Natural killer cell (primary cell): ENCODE results near the gene GLTPD2. TPM values are rescaled to one million over a fixed set of nuclear protein-coding genes. Genes with fewer than 3 reads are reported as not detected.

Experiments used
- ATAC-seq, 3 donors: fragments of 150-1000 bp in 2 of 3; fragments of 200-7000 bp in 1 of 3; cut with Tn5 transposase; 1 replicate in 1 of 3; 2 replicates in 2 of 3; pipeline ENCODE4 v1.10.0; 2021; ENCODE audit warnings: mild to moderate bottlenecking in 2 of 3, moderate library complexity in 2 of 3
- DNase-seq, 2 donors: peaks; one replicate each; pipeline versions ENCODE4 v3.0.0 to v3.0.0-alpha.2; 2013 to 2021; ENCODE audit warnings: mixed read lengths in 1 of 2
- H3K27ac ChIP-seq: one replicate; pipeline ENCODE4 v1.5.1; 2013; ENCODE audit warnings: mild to moderate bottlenecking, low read length
- H3K27me3 ChIP-seq: one replicate; pipeline ENCODE4 v1.6.1; 2013; ENCODE audit warnings: low read length; ENCODE audit not compliant: control insufficient read depth, insufficient read depth
- H3K36me3 ChIP-seq: one replicate; pipeline ENCODE4 v1.6.1; 2013; ENCODE audit warnings: low read length; ENCODE audit not compliant: control insufficient read depth, insufficient read depth
- H3K4me1 ChIP-seq: one replicate; pipeline ENCODE4 v1.6.1; 2013; ENCODE audit warnings: low read length; ENCODE audit not compliant: control insufficient read depth, insufficient read depth
- H3K4me3 ChIP-seq: one replicate; pipeline ENCODE4 v1.5.1; 2013; ENCODE audit warnings: low read length
- H3K9me3 ChIP-seq: one replicate; pipeline ENCODE4 v1.6.1; 2013; ENCODE audit warnings: low read length; ENCODE audit not compliant: control insufficient read depth, insufficient read depth
- H3K27ac Mint-ChIP-seq, 2 donors: one replicate each; pipeline ENCODE4 v1.8.0; 2022; ENCODE audit warnings: mild to moderate bottlenecking in 2 of 2, mixed read lengths in 2 of 2, moderate library complexity in 1 of 2
- H3K27me3 Mint-ChIP-seq, 2 donors: one replicate each; pipeline ENCODE4 v1.8.0; 2022; ENCODE audit warnings: low read depth in 2 of 2, mixed read lengths in 2 of 2
- H3K36me3 Mint-ChIP-seq: one replicate; pipeline ENCODE4 v1.8.0; 2022; ENCODE audit warnings: mixed read lengths
- H3K4me1 Mint-ChIP-seq, 2 donors: one replicate each; pipeline ENCODE4 v1.8.0; 2022; ENCODE audit warnings: mixed read lengths in 2 of 2
- H3K4me3 Mint-ChIP-seq: one replicate; pipeline ENCODE4 v1.8.0; 2022; ENCODE audit warnings: mild to moderate bottlenecking, moderate library complexity, mixed read lengths
- H3K9me3 Mint-ChIP-seq, 2 donors: one replicate each; pipeline ENCODE4 v1.8.0; 2022; ENCODE audit warnings: mixed read lengths in 2 of 2
- CTCF ChIP-seq: fragments of 200-600 bp; IDR thresholded peaks from one replicate; pipeline ENCODE4 v1.8.0; 2022; ENCODE audit warnings: antibody characterized with exemption
- WGBS: methylation state at CpG from one replicate; pipeline ENCODE4 v1.1.7; 2013; ENCODE audit warnings: missing lambda C conversion rate; ENCODE audit not compliant: insufficient coverage; 5-methylcytosine and 5-hydroxymethylcytosine counted together
- intact Hi-C: fragments of 100-400 bp; cut with micrococcal nuclease; formaldehyde crosslinking; loops from one replicate; pipeline ENCODE4 v1.14.2; 2022
- total RNA-seq, 4 donors: library from RNA; stranded (reverse); fragments of 120-200 nt in 1 of 4; gene quantifications; one replicate each; pipeline versions ENCODE4 v1.2.3 to v1.2.4, GENCODE V29; 2013 to 2022

GLTPD2 gene
- total RNA-seq, 3 donors from 2014 or later (not counting 1 experiment from before 2014, with no cell fraction given): not detected

- intact Hi-C loops: loop anchor here (1.0 to 5.0 kb wide), 4 partner anchors 10 to 106 kb away; partner anchors contain the start of genes CHRNE and MED11
- peaks cover 14% of the 10 kb centered on the region in 2 donors for H3K4me1 Mint-ChIP-seq
- peak overlapping the region; percentile 100 for H3K4me3 Mint-ChIP-seq
- ATAC-seq (no peak), DNase-seq (peak in 1 of 2 donors; percentile 24)
- H3K9me3 Mint-ChIP-seq: no peaks in the 10 kb centered on the region
- TF ChIP-seq CTCF: no peak
- H3K4me1 ChIP-seq: peaks cover 17% of the 10 kb centered on the region
- no peaks in the 10 kb centered on the region for H3K9me3 ChIP-seq
- peaks cover 18% of the 10 kb centered on the region for H3K36me3 ChIP-seq
- H3K27me3 Mint-ChIP-seq: peaks cover 0 to 3% of the 10 kb centered on the region in 2 donors
- peak overlapping the region; percentile 63 for H3K27ac ChIP-seq
- H3K27me3 ChIP-seq: no peaks in the 10 kb centered on the region
- peak overlapping the region; percentile 67 for H3K4me3 ChIP-seq
- peak overlapping the region; percentile 94 to 96 for H3K27ac Mint-ChIP-seq
- H3K36me3 Mint-ChIP-seq: no peaks in the 10 kb centered on the region
- WGBS: 0% methylated on average over 5 of the region's 7 CpGs
Measured at GRCh38 chr17:4796552-4796920, 7.8 kb downstream of the GLTPD2 start.

GRCh38 chr17:4800462-4801196, 11.9 kb downstream of the GLTPD2 start:
- Mint-ChIP-seq H3K4me1 (peaks cover 13% of the 10 kb centered on the region in 2 donors), H3K27me3 (no peaks in the 10 kb centered on the region), H3K27ac (no peak overlapping the region), H3K9me3 (no peaks in the 10 kb centered on the region), H3K36me3 (no peaks in the 10 kb centered on the region), H3K4me3 (no peak overlapping the region)
- no peak overlapping the region for H3K4me3 ChIP-seq
- H3K9me3 ChIP-seq: no peaks in the 10 kb centered on the region
- TF ChIP-seq CTCF: no peak
- H3K27me3 ChIP-seq: no peaks in the 10 kb centered on the region
- intact Hi-C loops: no loop called here
- ATAC-seq: no peak
- DNase-seq: no peak
- peaks cover 18% of the 10 kb centered on the region for H3K36me3 ChIP-seq
- peaks cover 15% of the 10 kb centered on the region for H3K4me1 ChIP-seq
- no peak overlapping the region for H3K27ac ChIP-seq
- 83% methylated on average over 10 of the region's 10 CpGs for WGBS

GRCh38 chr17:4802228-4802627, 13.5 kb downstream of the GLTPD2 start, which contains the start of gene C17orf114:
C17orf114 (minus strand) TSS chr17:4802328.
- Mint-ChIP-seq H3K27ac (no peak within 1 kb of the TSS), H3K4me1 (peaks cover 0 to 5% of the 10 kb centered on the region in 2 donors), H3K27me3 (no peaks in the 10 kb centered on the region), H3K4me3 (no peak within 1 kb of the TSS), H3K36me3 (no peaks in the 10 kb centered on the region), H3K9me3 (no peaks in the 10 kb centered on the region)
- no peak for DNase-seq
- H3K27ac ChIP-seq: no peak within 1 kb of the TSS
- intact Hi-C loops: no loop called here
- H3K36me3 ChIP-seq: peaks cover 18% of the 10 kb centered on the region
- no peak for TF ChIP-seq CTCF
- H3K4me3 ChIP-seq: no peak within 1 kb of the TSS
- ATAC-seq: no peak
- H3K4me1 ChIP-seq: peaks cover 5% of the 10 kb centered on the region
- H3K9me3 ChIP-seq: no peaks in the 10 kb centered on the region
- no peaks in the 10 kb centered on the region for H3K27me3 ChIP-seq
- over 99% methylated on average over 5 of the region's 9 CpGs for WGBS
